Measurements from ENCODE around the gene SLC4A4.

DNA sequence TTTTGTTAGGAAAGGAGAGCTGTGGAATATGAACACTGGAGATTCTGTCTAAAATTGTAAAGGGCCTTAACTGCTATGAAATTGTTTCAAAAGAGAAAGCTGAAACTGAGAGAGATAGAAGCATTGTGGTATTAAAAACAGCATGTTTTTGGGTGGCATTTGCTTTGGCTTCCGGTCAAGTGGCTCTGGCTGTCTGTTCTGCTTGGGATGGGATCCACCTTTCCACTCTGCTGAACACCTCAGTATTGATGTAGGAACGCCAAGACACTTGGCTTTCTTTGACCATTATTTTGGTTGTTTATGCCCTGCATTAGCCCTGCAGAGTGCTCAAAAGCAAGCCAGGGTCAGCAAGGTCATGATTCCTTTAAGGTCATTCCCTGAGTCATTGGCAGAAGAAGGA is 199.7 kb downstream of the SLC4A4 start:
- TF ChIP-seq, protein P1, sequence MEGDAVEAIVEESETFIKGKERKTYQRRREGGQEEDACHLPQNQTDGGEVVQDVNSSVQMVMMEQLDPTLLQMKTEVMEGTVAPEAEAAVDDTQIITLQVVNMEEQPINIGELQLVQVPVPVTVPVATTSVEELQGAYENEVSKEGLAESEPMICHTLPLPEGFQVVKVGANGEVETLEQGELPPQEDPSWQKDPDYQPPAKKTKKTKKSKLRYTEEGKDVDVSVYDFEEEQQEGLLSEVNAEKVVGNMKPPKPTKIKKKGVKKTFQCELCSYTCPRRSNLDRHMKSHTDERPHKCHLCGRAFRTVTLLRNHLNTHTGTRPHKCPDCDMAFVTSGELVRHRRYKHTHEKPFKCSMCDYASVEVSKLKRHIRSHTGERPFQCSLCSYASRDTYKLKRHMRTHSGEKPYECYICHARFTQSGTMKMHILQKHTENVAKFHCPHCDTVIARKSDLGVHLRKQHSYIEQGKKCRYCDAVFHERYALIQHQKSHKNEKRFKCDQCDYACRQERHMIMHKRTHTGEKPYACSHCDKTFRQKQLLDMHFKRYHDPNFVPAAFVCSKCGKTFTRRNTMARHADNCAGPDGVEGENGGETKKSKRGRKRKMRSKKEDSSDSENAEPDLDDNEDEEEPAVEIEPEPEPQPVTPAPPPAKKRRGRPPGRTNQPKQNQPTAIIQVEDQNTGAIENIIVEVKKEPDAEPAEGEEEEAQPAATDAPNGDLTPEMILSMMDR (IDR thresholded peaks at IDR 0.05; ENCODE audit: low read length) = no peak
- no peak for TF ChIP-seq EZH2 (IDR thresholded peaks at IDR 0.05; ENCODE audit: borderline replicate concordance, low read length)
